Chondrocyte (in vitro differentiated cells): ENCODE measurements around the gene AZIN2. TPM values are rescaled to one million over a fixed set of nuclear protein-coding genes. Genes with fewer than 3 reads are reported as not detected.
"Not testable (repeated sequence)": the region's sequence is repeated elsewhere in the genome, so short reads cannot be mapped to it uniquely, and the experiment has no call there.

Source experiments
- DNase-seq: peaks from one replicate; pipeline ENCODE4 v3.0.0; 2021; ENCODE audit warnings: mixed read lengths, low spot score
- H3K27ac Mint-ChIP-seq: one replicate; pipeline ENCODE4 v1.8.0; 2021; ENCODE audit warnings: mild to moderate bottlenecking, moderate library complexity, mixed read lengths; ENCODE audit not compliant: unreplicated experiment
- H3K27me3 Mint-ChIP-seq: 2 replicates; pipeline ENCODE4 v1.8.0; 2021; ENCODE audit warnings: low read depth, mixed read lengths
- H3K36me3 Mint-ChIP-seq: 2 replicates; pipeline ENCODE4 v1.8.0; 2021; ENCODE audit warnings: low read depth, mixed read lengths
- H3K4me1 Mint-ChIP-seq: 2 replicates; pipeline ENCODE4 v1.8.0; 2021; ENCODE audit warnings: low read depth, mild to moderate bottlenecking, mixed read lengths
- H3K4me3 Mint-ChIP-seq: one replicate; pipeline ENCODE4 v1.8.0; 2021; ENCODE audit warnings: mild to moderate bottlenecking, moderate library complexity, mixed read lengths; ENCODE audit not compliant: unreplicated experiment
- H3K9me3 Mint-ChIP-seq: 2 replicates; pipeline ENCODE4 v1.8.0; 2021; ENCODE audit warnings: low read depth, mixed read lengths
- CTCF ChIP-seq: fragments of 200-600 bp; sonication (generic); IDR thresholded peaks from 2 replicates; pipeline ENCODE4 v1.5.0; 2021; ENCODE audit warnings: antibody characterized with exemption, mild to moderate bottlenecking, moderate library complexity
- total RNA-seq: library from RNA; stranded (reverse); gene quantifications from 3 replicates; pipeline ENCODE4 v1.2.1, GENCODE V29; 2021

AZIN2 gene
- total RNA-seq, 1 donor from 2014 or later: 3.5 TPM

DNA sequence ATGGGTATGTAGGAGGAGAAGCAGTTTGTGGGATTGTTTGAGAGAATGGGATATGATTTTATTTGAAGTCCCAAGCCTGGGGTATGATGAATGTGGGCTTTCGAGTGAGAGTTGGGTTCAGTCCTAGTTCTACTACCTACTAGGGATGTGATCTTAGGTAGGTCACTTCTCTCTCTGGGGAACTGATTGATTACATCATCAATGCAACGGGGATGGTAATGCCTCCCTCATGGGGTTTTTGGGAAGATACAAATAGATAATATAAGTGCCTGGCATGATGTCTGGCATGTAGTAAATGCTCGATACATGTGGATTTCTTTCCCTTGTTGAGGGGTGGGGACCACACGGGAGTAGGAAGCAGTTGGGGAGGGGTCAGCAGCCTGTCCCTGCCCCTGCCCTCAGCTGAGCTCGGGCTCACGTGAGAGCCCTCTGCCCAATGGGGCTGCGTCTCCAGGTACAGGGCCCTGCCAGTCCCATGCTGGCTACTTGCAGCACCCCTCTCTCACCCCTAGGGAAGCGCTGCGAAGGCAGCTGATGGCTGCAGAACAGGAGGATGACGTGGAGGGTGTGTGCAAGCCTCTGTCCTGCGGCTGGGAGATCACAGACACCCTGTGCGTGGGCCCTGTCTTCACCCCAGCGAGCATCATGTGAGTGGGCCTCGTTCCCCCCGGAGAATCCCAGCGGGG lies 38.7 kb downstream of the AZIN2 start:
- no peaks in the 10 kb centered on the region for H3K36me3 Mint-ChIP-seq
- no peak overlapping the region for H3K27ac Mint-ChIP-seq

DNA sequence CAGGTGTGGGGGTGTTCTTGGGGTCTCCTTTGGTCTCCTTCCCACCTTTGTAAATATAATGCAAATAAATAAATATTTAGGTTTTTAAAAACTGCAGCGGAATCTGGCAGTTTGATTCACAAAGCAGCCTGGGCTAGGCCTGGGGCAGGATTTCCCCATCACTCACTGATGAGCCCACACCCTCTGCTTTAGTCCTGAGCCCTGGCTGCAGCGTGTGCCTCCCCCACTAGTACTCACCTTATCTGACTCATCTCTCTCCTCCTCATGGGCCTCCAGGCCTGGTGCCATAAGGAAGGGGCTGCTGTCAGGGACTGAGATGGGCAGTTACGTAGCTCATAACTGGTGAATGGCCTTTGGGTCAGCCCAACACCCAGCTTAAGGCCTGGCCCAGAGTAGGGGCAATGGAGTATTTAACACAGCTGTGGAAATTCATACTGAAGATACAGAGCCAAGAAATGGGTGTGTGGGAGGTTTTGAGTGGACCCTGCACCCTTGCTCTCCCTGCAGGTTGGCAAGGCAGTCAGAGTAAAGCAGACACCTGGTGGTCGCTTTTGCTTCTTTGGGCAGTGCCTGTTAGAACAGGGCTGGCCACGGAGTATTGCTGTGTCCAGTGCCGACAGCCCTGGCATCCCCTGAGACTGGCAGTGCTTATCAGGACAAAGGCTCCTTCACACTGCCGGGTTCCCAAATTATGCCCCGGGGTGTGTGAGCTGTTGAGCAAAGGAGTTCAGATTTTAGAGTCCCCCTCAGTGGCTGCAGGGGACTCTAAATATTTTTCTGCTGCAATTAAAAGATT lies 39.7 kb downstream of the AZIN2 start:
- H3K9me3 Mint-ChIP-seq: no peaks in the 10 kb centered on the region
- no peaks in the 10 kb centered on the region for H3K4me1 Mint-ChIP-seq
- H3K4me3 Mint-ChIP-seq: no peak overlapping the region
- H3K27ac Mint-ChIP-seq: no peak overlapping the region
- no peak for DNase-seq
- peaks cover 2% of the 10 kb centered on the region for H3K36me3 Mint-ChIP-seq
- no peak for TF ChIP-seq CTCF
- no peaks in the 10 kb centered on the region for H3K27me3 Mint-ChIP-seq

More for the DNA sequence above, 38.7 kb downstream of the AZIN2 start:
- no peaks in the 10 kb centered on the region for H3K4me1 Mint-ChIP-seq
- no peak overlapping the region for H3K4me3 Mint-ChIP-seq
- no peaks in the 10 kb centered on the region for H3K9me3 Mint-ChIP-seq
- DNase-seq: no peak
- no peaks in the 10 kb centered on the region for H3K27me3 Mint-ChIP-seq
- TF ChIP-seq CTCF: no peak

DNA sequence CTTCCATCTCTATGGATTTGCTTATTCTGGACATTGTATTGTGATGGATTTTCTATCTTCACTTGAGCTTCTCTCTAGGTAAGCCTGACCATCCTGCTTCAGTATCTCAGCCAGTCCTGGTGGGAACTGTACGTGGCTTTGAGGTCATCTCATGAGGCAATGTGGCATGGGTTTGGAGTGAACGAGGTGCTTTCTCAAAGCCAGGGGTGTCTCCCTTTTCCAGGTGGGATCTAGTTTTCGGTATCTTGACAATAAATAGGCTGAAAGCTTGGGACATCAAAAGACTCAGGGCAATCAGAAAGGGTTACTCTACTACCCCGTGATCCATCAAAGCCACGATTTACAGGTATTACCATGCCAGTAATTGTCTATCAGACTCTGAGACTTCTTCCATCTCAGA lies 40.8 kb downstream of the AZIN2 start:
- Mint-ChIP-seq H3K36me3 (peaks cover 2% of the 10 kb centered on the region), H3K9me3 (no peaks in the 10 kb centered on the region), H3K27me3 (no peaks in the 10 kb centered on the region), H3K27ac (no peak overlapping the region), H3K4me1 (peaks cover 5% of the 10 kb centered on the region), H3K4me3 (no peak overlapping the region)
- TF ChIP-seq CTCF: no peak
- DNase-seq: no peak

DNA sequence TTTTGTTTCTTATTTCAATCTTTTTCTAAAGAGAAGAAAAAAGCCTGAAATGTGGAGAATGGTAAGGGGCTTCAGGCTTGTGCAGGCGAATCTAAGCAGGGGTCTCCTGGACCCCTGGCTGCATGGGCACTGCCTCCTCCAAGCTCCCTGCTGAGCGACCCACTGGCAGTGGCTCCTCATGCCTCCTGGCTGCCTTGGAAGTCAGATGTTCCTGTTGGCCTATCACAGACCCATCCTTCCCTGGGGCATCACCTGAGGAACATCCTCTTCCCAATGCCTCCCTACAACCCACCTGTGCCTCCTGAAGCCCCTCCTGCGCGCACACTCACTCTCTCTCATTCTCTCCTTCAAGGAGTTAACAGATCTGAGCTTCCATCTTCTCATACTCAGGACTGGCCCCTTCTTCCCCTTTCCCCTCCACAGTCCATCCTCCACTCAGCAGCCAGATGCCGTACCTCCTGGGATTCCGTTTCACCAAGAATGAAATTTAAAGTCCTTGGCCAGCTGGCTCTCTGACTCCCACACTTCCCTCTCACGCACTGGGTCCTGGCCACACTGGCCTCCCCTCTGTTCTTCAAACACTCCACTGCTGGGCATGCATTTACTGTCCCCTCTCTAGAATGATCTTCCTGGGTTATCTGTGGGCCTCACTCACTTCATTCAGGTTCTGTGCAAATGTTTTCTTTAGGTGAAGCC lies 41.7 kb downstream of the AZIN2 start:
- DNase-seq: no peak
- H3K27me3 Mint-ChIP-seq: no peaks in the 10 kb centered on the region
- H3K9me3 Mint-ChIP-seq: no peaks in the 10 kb centered on the region
- no peak overlapping the region for H3K4me3 Mint-ChIP-seq
- TF ChIP-seq CTCF: no peak
- peaks cover 2% of the 10 kb centered on the region for H3K36me3 Mint-ChIP-seq
- H3K4me1 Mint-ChIP-seq: peaks cover 12% of the 10 kb centered on the region
- H3K27ac Mint-ChIP-seq: no peak overlapping the region

- no peak overlapping the region for H3K4me3 Mint-ChIP-seq
- H3K36me3 Mint-ChIP-seq: peaks cover 2% of the 10 kb centered on the region
- H3K9me3 Mint-ChIP-seq: no peaks in the 10 kb centered on the region
- no peaks in the 10 kb centered on the region for H3K27me3 Mint-ChIP-seq
- DNase-seq: no peak
- no peak overlapping the region for H3K27ac Mint-ChIP-seq
- no peak for TF ChIP-seq CTCF
- H3K4me1 Mint-ChIP-seq: peaks cover 12% of the 10 kb centered on the region
These were observed 42.3 kb downstream of the AZIN2 start for GRCh38 chr1:33123266-33123665.

DNA sequence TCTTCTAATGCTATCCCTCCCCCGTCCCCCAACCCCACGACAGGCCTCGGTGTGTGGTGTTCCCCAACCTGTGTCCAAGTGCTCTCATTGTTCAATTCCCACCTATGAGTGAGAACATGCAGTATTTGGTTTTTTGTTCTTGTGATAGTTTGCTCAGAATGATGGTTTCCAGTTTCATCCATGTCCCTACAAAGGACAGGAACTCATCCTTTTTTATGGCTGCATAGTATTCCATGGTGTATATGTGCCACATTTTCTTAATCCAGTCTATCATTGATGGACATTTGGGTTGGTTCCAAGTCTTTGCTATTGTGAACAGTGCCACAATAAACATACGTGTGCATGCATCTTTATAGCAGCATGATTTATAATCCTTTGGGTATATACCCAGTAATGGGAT lies 43.7 kb downstream of the AZIN2 start:
- not testable (repeated sequence) for H3K27ac Mint-ChIP-seq, H3K36me3 Mint-ChIP-seq, DNase-seq, H3K9me3 Mint-ChIP-seq, H3K4me3 Mint-ChIP-seq, H3K27me3 Mint-ChIP-seq
- peaks cover 12% of the 10 kb centered on the region for H3K4me1 Mint-ChIP-seq
